ENCODE measurements around the gene HBZ.

DNA sequence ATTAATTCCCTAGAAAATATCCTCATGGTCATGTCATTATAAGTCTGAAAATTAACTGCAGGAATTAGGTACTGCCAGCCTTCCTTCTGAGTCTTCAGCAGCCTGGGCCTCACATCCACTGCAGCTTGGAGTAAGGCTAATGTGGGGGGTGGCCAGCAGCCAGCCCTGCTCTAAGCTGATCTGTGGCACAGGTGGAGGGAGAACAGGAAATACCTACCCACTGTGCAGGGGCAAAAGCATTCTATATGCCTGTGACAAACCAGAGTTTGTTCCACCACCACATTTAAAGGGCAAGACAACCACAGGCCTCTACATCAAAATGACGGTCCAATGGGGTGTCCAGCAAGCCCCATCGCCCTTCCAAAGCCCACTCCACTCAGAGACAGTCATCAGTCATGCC, 23.4 kb upstream of the HBZ start:
- TF ChIP-seq, protein P1, sequence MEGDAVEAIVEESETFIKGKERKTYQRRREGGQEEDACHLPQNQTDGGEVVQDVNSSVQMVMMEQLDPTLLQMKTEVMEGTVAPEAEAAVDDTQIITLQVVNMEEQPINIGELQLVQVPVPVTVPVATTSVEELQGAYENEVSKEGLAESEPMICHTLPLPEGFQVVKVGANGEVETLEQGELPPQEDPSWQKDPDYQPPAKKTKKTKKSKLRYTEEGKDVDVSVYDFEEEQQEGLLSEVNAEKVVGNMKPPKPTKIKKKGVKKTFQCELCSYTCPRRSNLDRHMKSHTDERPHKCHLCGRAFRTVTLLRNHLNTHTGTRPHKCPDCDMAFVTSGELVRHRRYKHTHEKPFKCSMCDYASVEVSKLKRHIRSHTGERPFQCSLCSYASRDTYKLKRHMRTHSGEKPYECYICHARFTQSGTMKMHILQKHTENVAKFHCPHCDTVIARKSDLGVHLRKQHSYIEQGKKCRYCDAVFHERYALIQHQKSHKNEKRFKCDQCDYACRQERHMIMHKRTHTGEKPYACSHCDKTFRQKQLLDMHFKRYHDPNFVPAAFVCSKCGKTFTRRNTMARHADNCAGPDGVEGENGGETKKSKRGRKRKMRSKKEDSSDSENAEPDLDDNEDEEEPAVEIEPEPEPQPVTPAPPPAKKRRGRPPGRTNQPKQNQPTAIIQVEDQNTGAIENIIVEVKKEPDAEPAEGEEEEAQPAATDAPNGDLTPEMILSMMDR (conservative IDR thresholded peaks at IDR 0.05; ENCODE audit: low read depth, low read length), result no peak
- TF ChIP-seq EZH2phosphoT487 (IDR thresholded peaks at IDR 0.05; ENCODE audit: borderline replicate concordance, low read length), result no peak
